CD4-positive, alpha-beta T cell treated with Interleukin-21 for 1 hour (primary cell): ENCODE results near the gene TBC1D5.
"Not testable (repeated sequence)": the region's sequence is repeated elsewhere in the genome, so short reads cannot be mapped to it uniquely, and the experiment has no call there.

Source experiments
- DNase-seq: peaks from one replicate; pipeline ENCODE4 v3.0.0-alpha.2; 2020

TBC1D5 gene

GRCh38 chr3:17749281-17749680 lies 6.8 kb upstream of the TBC1D5 start:
- no peak for DNase-seq

GRCh38 chr3:17747890-17748247 lies 5.4 kb upstream of the TBC1D5 start:
- no peak for DNase-seq

- DNase-seq: no peak
Measured at GRCh38 chr3:17747174-17747889, 4.9 kb upstream of the TBC1D5 start.

GRCh38 chr3:17745894-17746293 lies 3.5 kb upstream of the TBC1D5 start:
- DNase-seq: no peak

- DNase-seq: no peak
Measured at GRCh38 chr3:17745301-17745700, 2.9 kb upstream of the TBC1D5 start.

GRCh38 chr3:17744693-17745092 lies 2.3 kb upstream of the TBC1D5 start:
- DNase-seq: no peak

GRCh38 chr3:17743658-17743995 lies 1.2 kb upstream of the TBC1D5 start:
- DNase-seq: no peak

- no peak for DNase-seq
Measured at GRCh38 chr3:17742880-17743657, 638 bp upstream of the TBC1D5 start.

- DNase-seq: no peak
Measured at GRCh38 chr3:17741621-17742101, 770 bp downstream of the TBC1D5 start.

- no peak for DNase-seq
Measured at GRCh38 chr3:17740721-17741141, 1.7 kb downstream of the TBC1D5 start.

GRCh38 chr3:17738921-17739320 lies 3.5 kb downstream of the TBC1D5 start:
- DNase-seq: no peak

- DNase-seq: no peak
Measured at GRCh38 chr3:17738219-17738618, 4.2 kb downstream of the TBC1D5 start.

GRCh38 chr3:17737591-17737990 lies 4.8 kb downstream of the TBC1D5 start:
- DNase-seq: no peak

GRCh38 chr3:17735362-17735761 lies 7.1 kb downstream of the TBC1D5 start:
- DNase-seq: not testable (repeated sequence)

GRCh38 chr3:17733768-17734167 lies 8.7 kb downstream of the TBC1D5 start:
- DNase-seq: no peak

- DNase-seq: no peak
Measured at GRCh38 chr3:17733215-17733614, 9.2 kb downstream of the TBC1D5 start.

GRCh38 chr3:17730318-17730967 lies 12.0 kb downstream of the TBC1D5 start:
- no peak for DNase-seq

- DNase-seq: no peak
Measured at GRCh38 chr3:17726313-17726712, 16.1 kb downstream of the TBC1D5 start.

GRCh38 chr3:17725844-17726243 lies 16.6 kb downstream of the TBC1D5 start:
- DNase-seq: not testable (repeated sequence)

- DNase-seq: no peak
Measured at GRCh38 chr3:17724948-17725347, 17.5 kb downstream of the TBC1D5 start.

GRCh38 chr3:17724122-17724521 lies 18.3 kb downstream of the TBC1D5 start:
- DNase-seq: no peak

- no peak for DNase-seq
Measured at GRCh38 chr3:17717411-17717810, 25.0 kb downstream of the TBC1D5 start.

- DNase-seq: no peak
Measured at GRCh38 chr3:17714473-17714872, 28.0 kb downstream of the TBC1D5 start.

- no peak for DNase-seq
Measured at GRCh38 chr3:17709236-17709810, 33.1 kb downstream of the TBC1D5 start.
